ENCODE data around the gene ENTREP3.

DNA sequence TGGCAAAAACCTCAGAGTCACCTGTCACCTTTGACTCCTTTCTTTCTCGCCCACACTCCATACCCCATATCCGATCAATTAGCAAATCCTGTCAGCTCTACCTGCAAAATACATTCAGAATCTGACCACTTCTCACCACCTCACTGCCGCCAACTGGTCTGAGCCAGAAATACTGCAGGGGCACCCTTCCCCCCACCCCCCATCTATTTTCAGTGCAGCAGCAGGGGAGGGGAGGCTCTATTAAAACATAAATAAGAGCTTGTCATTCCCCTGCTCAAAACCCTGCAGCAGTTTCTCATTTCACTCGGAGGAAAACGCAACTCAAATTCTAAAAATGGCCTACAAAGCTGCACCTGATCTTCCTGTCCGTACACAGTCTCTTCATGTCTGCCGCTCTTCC, 42.1 kb upstream of the ENTREP3 start:
- TF ChIP-seq, protein P1, sequence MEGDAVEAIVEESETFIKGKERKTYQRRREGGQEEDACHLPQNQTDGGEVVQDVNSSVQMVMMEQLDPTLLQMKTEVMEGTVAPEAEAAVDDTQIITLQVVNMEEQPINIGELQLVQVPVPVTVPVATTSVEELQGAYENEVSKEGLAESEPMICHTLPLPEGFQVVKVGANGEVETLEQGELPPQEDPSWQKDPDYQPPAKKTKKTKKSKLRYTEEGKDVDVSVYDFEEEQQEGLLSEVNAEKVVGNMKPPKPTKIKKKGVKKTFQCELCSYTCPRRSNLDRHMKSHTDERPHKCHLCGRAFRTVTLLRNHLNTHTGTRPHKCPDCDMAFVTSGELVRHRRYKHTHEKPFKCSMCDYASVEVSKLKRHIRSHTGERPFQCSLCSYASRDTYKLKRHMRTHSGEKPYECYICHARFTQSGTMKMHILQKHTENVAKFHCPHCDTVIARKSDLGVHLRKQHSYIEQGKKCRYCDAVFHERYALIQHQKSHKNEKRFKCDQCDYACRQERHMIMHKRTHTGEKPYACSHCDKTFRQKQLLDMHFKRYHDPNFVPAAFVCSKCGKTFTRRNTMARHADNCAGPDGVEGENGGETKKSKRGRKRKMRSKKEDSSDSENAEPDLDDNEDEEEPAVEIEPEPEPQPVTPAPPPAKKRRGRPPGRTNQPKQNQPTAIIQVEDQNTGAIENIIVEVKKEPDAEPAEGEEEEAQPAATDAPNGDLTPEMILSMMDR (IDR thresholded peaks at IDR 0.05; ENCODE audit: insufficient read depth, low read length): no peak
- no peak for TF ChIP-seq POLR2AphosphoS5 (IDR thresholded peaks at IDR 0.05; ENCODE audit: low read depth)
- no peak for TF ChIP-seq SPI1 (IDR thresholded peaks at IDR 0.05; ENCODE audit: borderline replicate concordance, low read depth)
- TF ChIP-seq GABPA (IDR thresholded peaks at IDR 0.05; ENCODE audit: low read depth): no peak
